Neural cell (in vitro differentiated cells): ENCODE measurements around the gene ANKLE1. TPM values are rescaled to one million over a fixed set of nuclear protein-coding genes. Genes with fewer than 3 reads are reported as not detected.

Experiments used
- H2AFZ ChIP-seq: fragments of 200-600, 300-800 bp; sonication (generic), shearing (Covaris generic); 2 replicates; pipeline ENCODE4 v1.6.0; 2014; ENCODE audit warnings: low read depth, mild to moderate bottlenecking, antibody characterized with exemption, low read length, moderate library complexity
- H3F3A ChIP-seq: fragments of 200-600 bp; shearing (Covaris generic); 2 replicates; pipeline ENCODE4 v1.6.1; 2016; ENCODE audit warnings: mild to moderate bottlenecking, moderate library complexity, mixed read lengths, antibody characterized with exemption, low read length; ENCODE audit not compliant: insufficient read depth, poor library complexity, severe bottlenecking
- H3K27ac ChIP-seq: fragments of 200-600, 300-800 bp; sonication (generic), shearing (Covaris generic); 2 replicates; pipeline ENCODE4 v1.5.1; 2014; ENCODE audit warnings: mild to moderate bottlenecking, low read length, moderate library complexity
- H3K27me3 ChIP-seq: fragments of 300-800, 200-600 bp; sonication (generic), shearing (Covaris generic); 2 replicates; pipeline ENCODE4 v1.6.0; 2014; ENCODE audit warnings: mild to moderate bottlenecking, low read depth, low read length, moderate library complexity; ENCODE audit not compliant: insufficient read depth
- H3K36me3 ChIP-seq: fragments of 300-800, 200-600 bp; sonication (generic), shearing (Covaris generic); 2 replicates; pipeline ENCODE4 v1.5.1; 2014; ENCODE audit warnings: mild to moderate bottlenecking, antibody characterized with exemption, low read length, moderate library complexity; ENCODE audit not compliant: insufficient read depth
- H3K4me2 ChIP-seq: fragments of 300-800, 200-600 bp; sonication (generic), shearing (Covaris generic); 2 replicates; pipeline ENCODE4 v1.6.0; 2014; ENCODE audit warnings: mild to moderate bottlenecking, low read length
- H3K4me3 ChIP-seq: fragments of 300-800, 200-600 bp; sonication (generic), shearing (Covaris generic); 2 replicates; pipeline ENCODE4 v1.5.1; 2014; ENCODE audit warnings: mild to moderate bottlenecking, low read length, moderate library complexity
- H3K79me2 ChIP-seq: fragments of 200-600 bp; shearing (Covaris generic); replicated peaks from 2 replicates; pipeline ENCODE4 v1.6.0; 2014; ENCODE audit warnings: mild to moderate bottlenecking, low read length, moderate library complexity; ENCODE audit not compliant: insufficient read depth
- H3K9ac ChIP-seq: fragments of 300-800, 200-600 bp; sonication (generic), shearing (Covaris generic); 2 replicates; pipeline ENCODE4 v1.6.1; 2016; ENCODE audit warnings: mild to moderate bottlenecking, low read length, mixed read lengths
- H3K9me2 ChIP-seq: fragments of 200-600 bp; shearing (Covaris generic); 2 replicates; pipeline ENCODE4 v1.6.1; 2016; ENCODE audit warnings: mild to moderate bottlenecking, low read length, mixed read lengths; ENCODE audit not compliant: insufficient read depth
- H3K9me3 ChIP-seq: fragments of 200-600, 300-800 bp; sonication (generic), shearing (Covaris generic); 2 replicates; pipeline ENCODE4 v1.6.1; 2016; ENCODE audit warnings: mild to moderate bottlenecking, mixed run types, low read length, moderate library complexity, mixed read lengths
- H4K20me1 ChIP-seq: fragments of 200-600 bp; shearing (Covaris generic); 2 replicates; pipeline ENCODE4 v1.6.1; 2016; ENCODE audit warnings: mild to moderate bottlenecking, mixed run types; ENCODE audit not compliant: insufficient read depth
- CTCF ChIP-seq: fragments of 450-650 bp; IDR thresholded peaks from 2 replicates; pipeline ENCODE4 v1.5.1; 2014; ENCODE audit warnings: antibody characterized with exemption, mild to moderate bottlenecking, moderate library complexity; ENCODE audit not compliant: poor library complexity, severe bottlenecking
- EP300 ChIP-seq: fragments of 450-650 bp; conservative IDR thresholded peaks from 2 replicates; pipeline ENCODE4 v1.6.1; 2014; ENCODE audit warnings: antibody characterized with exemption, mild to moderate bottlenecking, moderate library complexity; ENCODE audit not compliant: poor library complexity, severe bottlenecking
- EZH2 ChIP-seq: fragments of 200-600, 300-800 bp; shearing (Covaris generic), sonication (generic); IDR thresholded peaks from 2 replicates; pipeline ENCODE4 v1.6.1; 2014; ENCODE audit warnings: antibody characterized with exemption, low read length, borderline replicate concordance, mild to moderate bottlenecking; ENCODE audit not compliant: insufficient read depth, poor library complexity, severe bottlenecking
- MXI1 ChIP-seq: fragments of 450-650 bp; conservative IDR thresholded peaks from 2 replicates; pipeline ENCODE4 v1.6.1; 2014; ENCODE audit warnings: antibody characterized with exemption, mild to moderate bottlenecking; ENCODE audit not compliant: poor library complexity, severe bottlenecking
- POLR2AphosphoS5 ChIP-seq: IDR thresholded peaks from 2 replicates; pipeline ENCODE4 v1.6.1; 2012
- RAD21 ChIP-seq: fragments of 450-650 bp; conservative IDR thresholded peaks from 2 replicates; pipeline ENCODE4 v1.6.1; 2014; ENCODE audit warnings: antibody characterized with exemption, mild to moderate bottlenecking, moderate library complexity
- REST ChIP-seq: IDR thresholded peaks from 2 replicates; pipeline ENCODE4 v1.6.1; 2012; ENCODE audit warnings: borderline replicate concordance
- SMC3 ChIP-seq: fragments of 450-650 bp; conservative IDR thresholded peaks from 2 replicates; pipeline ENCODE4 v1.6.1; 2014; ENCODE audit warnings: antibody characterized with exemption, mild to moderate bottlenecking, moderate library complexity; ENCODE audit not compliant: poor library complexity
- TAF1 ChIP-seq: IDR thresholded peaks from 2 replicates; pipeline ENCODE4 v1.6.1; 2012; ENCODE audit warnings: low read depth
- polyA plus RNA-seq: library from polyadenylated mRNA; depleted of rRNA; stranded (reverse); fragments of >200 nt; gene quantifications from 2 replicates; pipeline ENCODE4 v1.2.3, GENCODE V29; 2014

ANKLE1 gene
- polyA plus RNA-seq, 1 donor from 2014 or later: 9.3 TPM

GRCh38 chr19:17266026-17266425 lies 15.7 kb upstream of the ANKLE1 start:
- no peak overlapping the region for H3K4me2 ChIP-seq
- H3K36me3 ChIP-seq: no peaks in the 10 kb centered on the region
- no peak for TF ChIP-seq RAD21
- TF ChIP-seq REST: no peak
- no peak for TF ChIP-seq POLR2AphosphoS5
- no peak for TF ChIP-seq MXI1
- no peak for TF ChIP-seq EP300
- TF ChIP-seq CTCF: no peak
- TF ChIP-seq EZH2: no peak
- no peak for TF ChIP-seq TAF1
- no peaks in the 10 kb centered on the region for H3K27me3 ChIP-seq
- H2AFZ ChIP-seq: no peak overlapping the region
- H3K9me2 ChIP-seq: no peaks in the 10 kb centered on the region
- H3K9me3 ChIP-seq: no peaks in the 10 kb centered on the region
- peak overlapping the region; percentile 47 for H3K27ac ChIP-seq
- no peaks in the 10 kb centered on the region for H3F3A ChIP-seq
- peaks cover 9% of the 10 kb centered on the region for H3K79me2 ChIP-seq
- H3K9ac ChIP-seq: no peak overlapping the region
- no peak overlapping the region for H3K4me3 ChIP-seq
- H4K20me1 ChIP-seq: no peaks in the 10 kb centered on the region

- H3F3A ChIP-seq: no peaks in the 10 kb centered on the region
- no peak overlapping the region for H3K4me2 ChIP-seq
- no peak overlapping the region for H3K9ac ChIP-seq
- no peaks in the 10 kb centered on the region for H3K9me2 ChIP-seq
- H3K27me3 ChIP-seq: no peaks in the 10 kb centered on the region
- H3K36me3 ChIP-seq: no peaks in the 10 kb centered on the region
- no peak overlapping the region for H2AFZ ChIP-seq
- peak overlapping the region; percentile 47 for H3K27ac ChIP-seq
- H3K9me3 ChIP-seq: no peaks in the 10 kb centered on the region
- H3K79me2 ChIP-seq: peaks cover 9% of the 10 kb centered on the region
- TF ChIP-seq TAF1 (no peak), CTCF (no peak), REST (no peak), SMC3 (no peak), EZH2 (no peak), EP300 (no peak), MXI1 (no peak), POLR2AphosphoS5 (no peak), RAD21 (no peak)
- no peaks in the 10 kb centered on the region for H4K20me1 ChIP-seq
- no peak overlapping the region for H3K4me3 ChIP-seq
Observed at GRCh38 chr19:17266589-17266974, 15.1 kb upstream of the ANKLE1 start.
